Hippocampal formation (tissue), 2 donors: ENCODE measurements around the gene TFPI.
A peak's percentile ranks its signal among the peaks of the same experiment; 100 is the strongest.
"Not testable (repeated sequence)": the region's sequence is repeated elsewhere in the genome, so short reads cannot be mapped to it uniquely, and the experiment has no call there.

Experiments
- DNase-seq, 2 donors: peaks; one replicate each; lab custom pipeline; 2025; lab: John Stamatoyannopoulos, UW

The TFPI gene

GRCh38 chr2:187554011-187554703 is at the start of gene TFPI:
TFPI (minus strand) TSS chr2:187554435; CDS start chr2:187503768, 50,667 bp downstream.
- no peak for DNase-seq

GRCh38 chr2:187594801-187595200 is 40.6 kb upstream of the TFPI start:
- no peak for DNase-seq

GRCh38 chr2:187593697-187594096 is 39.5 kb upstream of the TFPI start:
- DNase-seq, result no peak

- DNase-seq, result no peak
Observed at GRCh38 chr2:187593098-187593497, 38.9 kb upstream of the TFPI start.

GRCh38 chr2:187590175-187590574 is 35.9 kb upstream of the TFPI start:
- DNase-seq, result no peak

GRCh38 chr2:187586011-187586641 is 31.9 kb upstream of the TFPI start:
- DNase-seq, result no peak

GRCh38 chr2:187581125-187581896 is 27.1 kb upstream of the TFPI start:
- DNase-seq, result peak in 1 of 2 donors; percentile 22

- peak in 1 of 2 donors; percentile 69 for DNase-seq
Observed at GRCh38 chr2:187580462-187581124, 26.4 kb upstream of the TFPI start.

- no peak for DNase-seq
Observed at GRCh38 chr2:187577310-187577709, 23.1 kb upstream of the TFPI start.

- DNase-seq, result no peak
Observed at GRCh38 chr2:187576906-187577305, 22.7 kb upstream of the TFPI start.

GRCh38 chr2:187575751-187576067 is 21.5 kb upstream of the TFPI start:
- no peak for DNase-seq

GRCh38 chr2:187574969-187575750 is 20.9 kb upstream of the TFPI start:
- no peak for DNase-seq

- DNase-seq, result no peak
Observed at GRCh38 chr2:187573722-187574121, 19.5 kb upstream of the TFPI start.

GRCh38 chr2:187571996-187572395 is 17.8 kb upstream of the TFPI start:
- DNase-seq, result not testable (repeated sequence)

GRCh38 chr2:187569571-187569970 is 15.3 kb upstream of the TFPI start:
- DNase-seq, result no peak

- DNase-seq, result no peak
Observed at GRCh38 chr2:187569042-187569441, 14.8 kb upstream of the TFPI start.

- no peak for DNase-seq
Observed at GRCh38 chr2:187567126-187567525, 12.9 kb upstream of the TFPI start.

- DNase-seq, result no peak
Observed at GRCh38 chr2:187566712-187567111, 12.5 kb upstream of the TFPI start.

- DNase-seq, result no peak
Observed at GRCh38 chr2:187566266-187566665, 12.0 kb upstream of the TFPI start.

- not testable (repeated sequence) for DNase-seq
Observed at GRCh38 chr2:187565618-187566017, 11.4 kb upstream of the TFPI start.

GRCh38 chr2:187556493-187556892 is 2.3 kb upstream of the TFPI start:
- not testable (repeated sequence) for DNase-seq

GRCh38 chr2:187554704-187555082 is 458 bp upstream of the TFPI start:
- no peak for DNase-seq
